ENCODE results near the gene VPS13D. TPM values are rescaled to one million over a fixed set of nuclear protein-coding genes. Genes with fewer than 3 reads are reported as not detected.
A peak's percentile ranks its signal among the peaks of the same experiment; 100 is the strongest.

Gene VPS13D
- total and polyA plus RNA-seq, 3 donors from 2014 or later: 51.9 to 125 (median 86.8) TPM

- Histone ChIP-seq H3K36me3 (ENCODE audit: low read depth, missing control alignments) (no peaks in the 10 kb centered on the region), H3K27ac (no peak overlapping the region), H3K4me1 (no peaks in the 10 kb centered on the region), H3K27me3 (no peaks in the 10 kb centered on the region), H3K9me3 (no peaks in the 10 kb centered on the region), H3K4me3 (no peak overlapping the region)
- WGBS, 2 donors: 87 to 91% methylated on average over 16 to 17 of the region's 17 CpGs
- no peak for TF ChIP-seq CTCF (IDR thresholded peaks at IDR 0.05)
- intact Hi-C loops (cut with DNase I; ENCODE audit: low total_unique reads): loop anchor here (5.0 kb wide), 1 partner anchor 80 kb away; no protein-coding TSS in a partner anchor
- DNase-seq: no peak
These were observed 22.9 kb upstream of the VPS13D start for GRCh38 chr1:12206792-12207424.

GRCh38 chr1:12208271-12208670 lies 21.6 kb upstream of the VPS13D start:
- H3K27ac ChIP-seq: no peak overlapping the region
- TF ChIP-seq POLR2A (IDR thresholded peaks at IDR 0.05): no peak
- TF ChIP-seq CTCF (IDR thresholded peaks at IDR 0.05): no peak
- no peaks in the 10 kb centered on the region for H3K27me3 ChIP-seq
- intact Hi-C loops (cut with DNase I; ENCODE audit: low total_unique reads): loop anchor here (5.0 kb wide), 1 partner anchor 81 kb away; no protein-coding TSS in a partner anchor
- no peaks in the 10 kb centered on the region for H3K4me1 ChIP-seq
- H3K4me3 ChIP-seq: no peak overlapping the region
- WGBS, 2 donors: 68% methylated on average over 6 of the region's 6 CpGs
- no peak for DNase-seq
- no peaks in the 10 kb centered on the region for H3K9me3 ChIP-seq
- no peaks in the 10 kb centered on the region for H3K36me3 ChIP-seq (ENCODE audit: low read depth, missing control alignments)

GRCh38 chr1:12208764-12209494 lies 20.9 kb upstream of the VPS13D start:
- intact Hi-C loops (cut with DNase I; ENCODE audit: low total_unique reads): loop anchor here (5.0 kb wide), 1 partner anchor 82 kb away; no protein-coding TSS in a partner anchor
- Histone ChIP-seq H3K27me3 (no peaks in the 10 kb centered on the region), H3K9me3 (no peaks in the 10 kb centered on the region), H3K4me1 (no peaks in the 10 kb centered on the region), H3K36me3 (ENCODE audit: low read depth, missing control alignments) (no peaks in the 10 kb centered on the region), H3K27ac (no peak overlapping the region), H3K4me3 (no peak overlapping the region)
- DNase-seq: peak; percentile 92
- WGBS, 2 donors: 41 to 43% methylated on average over 6 to 14 of the region's 14 CpGs
- TF ChIP-seq POLR2A (IDR thresholded peaks at IDR 0.05): no peak
- peak; percentile 90 to 97 (median 95) for TF ChIP-seq CTCF (IDR thresholded peaks at IDR 0.05)

- 78 to 100% methylated on average over 1 to 3 of the region's 3 CpGs for WGBS, 2 donors
- no peaks in the 10 kb centered on the region for H3K27me3 ChIP-seq
- no peaks in the 10 kb centered on the region for H3K9me3 ChIP-seq
- no peak for DNase-seq
- no peaks in the 10 kb centered on the region for H3K4me1 ChIP-seq
- H3K4me3 ChIP-seq: no peak overlapping the region
- TF ChIP-seq POLR2A (IDR thresholded peaks at IDR 0.05) (no peak), CTCF (IDR thresholded peaks at IDR 0.05) (no peak)
- no peak overlapping the region for H3K27ac ChIP-seq
- no peaks in the 10 kb centered on the region for H3K36me3 ChIP-seq (ENCODE audit: low read depth, missing control alignments)
- intact Hi-C loops (cut with DNase I; ENCODE audit: low total_unique reads): loop anchor here (5.0 kb wide), 1 partner anchor 82 kb away; no protein-coding TSS in a partner anchor
These were observed 20.4 kb upstream of the VPS13D start for GRCh38 chr1:12209495-12209832.

Data from testis (tissue), 3 donors.